Neural progenitor cell (in vitro differentiated cells): ENCODE results near the gene UNC45B. TPM values are rescaled to one million over a fixed set of nuclear protein-coding genes. Genes with fewer than 3 reads are reported as not detected.

Experiments used
- DNase-seq: peaks from one replicate; pipeline ENCODE4 v3.0.0-alpha.2; 2016; ENCODE audit warnings: low spot score
- H2AFZ ChIP-seq: fragments of 200-600 bp; sonication (generic); replicated peaks from 2 replicates; pipeline ENCODE4 v1.6.1; 2016; ENCODE audit warnings: antibody characterized with exemption
- H3F3A ChIP-seq: fragments of 200-600 bp; sonication (generic); 2 replicates; pipeline ENCODE4 v1.6.1; 2016; ENCODE audit warnings: antibody characterized with exemption, low read depth
- H3K27ac ChIP-seq: fragments of 200-600 bp; sonication (generic); 2 replicates; pipeline ENCODE4 v1.5.1; 2016; ENCODE audit warnings: mild to moderate bottlenecking
- H3K27me3 ChIP-seq: fragments of 200-600 bp; sonication (generic); 2 replicates; pipeline ENCODE4 v1.6.1; 2016; ENCODE audit warnings: mild to moderate bottlenecking, moderate library complexity
- H3K36me3 ChIP-seq: fragments of 200-600 bp; sonication (generic); 2 replicates; pipeline ENCODE4 v1.5.1; 2016
- H3K4me1 ChIP-seq: fragments of 200-600 bp; sonication (generic); 2 replicates; pipeline ENCODE4 v1.6.1; 2016; ENCODE audit warnings: mixed run types
- H3K4me2 ChIP-seq: fragments of 200-600 bp; sonication (generic); 2 replicates; pipeline ENCODE4 v1.6.1; 2016
- H3K4me3 ChIP-seq: fragments of 200-600 bp; sonication (generic); 2 replicates; pipeline ENCODE4 v1.5.1; 2016
- H3K79me2 ChIP-seq: fragments of 200-600 bp; sonication (generic); 2 replicates; pipeline ENCODE4 v1.6.1; 2016; ENCODE audit warnings: low read depth
- H3K9ac ChIP-seq: fragments of 200-600 bp; sonication (generic); 2 replicates; pipeline ENCODE4 v1.6.1; 2016
- H3K9me3 ChIP-seq: fragments of 200-600 bp; sonication (generic); 2 replicates; pipeline ENCODE4 v1.5.1; 2016; ENCODE audit warnings: low read depth
- H4K20me1 ChIP-seq: fragments of 200-600 bp; sonication (generic); 2 replicates; pipeline ENCODE4 v1.6.1; 2016; ENCODE audit warnings: low read depth
- H3K27ac Mint-ChIP-seq: 3 replicates; pipeline ENCODE4 v1.8.0; 2021; ENCODE audit warnings: mixed read lengths
- H3K27me3 Mint-ChIP-seq: 2 replicates; pipeline ENCODE4 v1.8.0; 2022; ENCODE audit warnings: low read depth, mild to moderate bottlenecking, inconsistent platforms, moderate library complexity, mixed read lengths; ENCODE audit not compliant: insufficient read depth
- H3K36me3 Mint-ChIP-seq: 3 replicates; pipeline ENCODE4 v1.8.0; 2021; ENCODE audit warnings: mixed read lengths
- H3K4me1 Mint-ChIP-seq: 3 replicates; pipeline ENCODE4 v1.8.0; 2021; ENCODE audit warnings: mixed read lengths
- H3K4me3 Mint-ChIP-seq: 3 replicates; pipeline ENCODE4 v1.8.0; 2021; ENCODE audit warnings: mild to moderate bottlenecking, moderate library complexity, mixed read lengths
- H3K9me3 Mint-ChIP-seq: 3 replicates; pipeline ENCODE4 v1.8.0; 2020; ENCODE audit warnings: mixed read lengths
- EZH2 ChIP-seq: fragments of 200-600 bp; sonication (generic); IDR thresholded peaks from 2 replicates; pipeline ENCODE4 v1.6.1; 2017; ENCODE audit warnings: antibody characterized with exemption, mild to moderate bottlenecking, moderate library complexity
- EZH2phosphoT487 ChIP-seq: fragments of 200-600 bp; sonication (generic); IDR thresholded peaks from 2 replicates; pipeline ENCODE4 v1.6.1; 2017; ENCODE audit warnings: antibody characterized with exemption
- total RNA-seq: library from RNA; depleted of rRNA; stranded (reverse); fragments of >200 nt; gene quantifications from 2 replicates; pipeline ENCODE4 v1.2.3, GENCODE V29; 2015; ENCODE audit warnings: low replicate concordance
- TF ChIP-seq, protein P1 (sequence below): fragments of 200-600 bp; sonication (generic); IDR thresholded peaks from 2 replicates; pipeline ENCODE4 v1.5.1; 2017; ENCODE audit warnings: antibody characterized with exemption, mild to moderate bottlenecking

UNC45B gene
- total RNA-seq, 1 donor from 2014 or later = not detected

DNA sequence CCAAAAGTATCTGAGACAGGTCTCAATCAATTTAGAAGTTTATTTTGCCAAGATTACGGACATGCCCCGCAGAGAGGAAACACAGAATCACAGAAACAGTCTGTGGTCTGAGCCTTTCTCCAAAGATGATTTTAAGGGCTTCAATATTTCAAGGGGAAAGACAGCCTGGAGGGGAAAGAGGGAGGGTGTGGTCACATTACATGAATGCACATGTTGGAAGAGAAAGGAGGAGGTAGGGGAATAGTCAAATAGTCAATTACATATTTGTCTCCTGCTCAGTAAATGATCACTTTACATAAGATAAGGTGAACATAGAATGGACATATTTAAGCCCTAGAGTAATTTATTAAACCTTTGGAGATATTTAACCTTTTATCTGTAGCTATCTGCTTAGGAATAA, 12.3 kb downstream of the UNC45B start:
- Histone ChIP-seq H4K20me1 (no peaks in the 10 kb centered on the region), H3K9me3 (no peaks in the 10 kb centered on the region), H2AFZ (no peak overlapping the region), H3K4me3 (no peak overlapping the region), H3K36me3 (no peaks in the 10 kb centered on the region), H3K9ac (no peak overlapping the region), H3K27me3 (no peaks in the 10 kb centered on the region), H3K4me1 (no peaks in the 10 kb centered on the region), H3K4me2 (no peak overlapping the region), H3K79me2 (no peaks in the 10 kb centered on the region), H3F3A (no peaks in the 10 kb centered on the region), H3K27ac (no peak overlapping the region)
- no peak for DNase-seq
- no peak overlapping the region for H3K4me3 Mint-ChIP-seq
- H3K36me3 Mint-ChIP-seq = no peaks in the 10 kb centered on the region
- H3K9me3 Mint-ChIP-seq = no peaks in the 10 kb centered on the region
- H3K27ac Mint-ChIP-seq = no peak overlapping the region
- no peaks in the 10 kb centered on the region for H3K4me1 Mint-ChIP-seq
- H3K27me3 Mint-ChIP-seq = peaks cover 10% of the 10 kb centered on the region
- TF ChIP-seq EZH2 (no peak), EZH2phosphoT487 (no peak)
- TF ChIP-seq, protein P1, sequence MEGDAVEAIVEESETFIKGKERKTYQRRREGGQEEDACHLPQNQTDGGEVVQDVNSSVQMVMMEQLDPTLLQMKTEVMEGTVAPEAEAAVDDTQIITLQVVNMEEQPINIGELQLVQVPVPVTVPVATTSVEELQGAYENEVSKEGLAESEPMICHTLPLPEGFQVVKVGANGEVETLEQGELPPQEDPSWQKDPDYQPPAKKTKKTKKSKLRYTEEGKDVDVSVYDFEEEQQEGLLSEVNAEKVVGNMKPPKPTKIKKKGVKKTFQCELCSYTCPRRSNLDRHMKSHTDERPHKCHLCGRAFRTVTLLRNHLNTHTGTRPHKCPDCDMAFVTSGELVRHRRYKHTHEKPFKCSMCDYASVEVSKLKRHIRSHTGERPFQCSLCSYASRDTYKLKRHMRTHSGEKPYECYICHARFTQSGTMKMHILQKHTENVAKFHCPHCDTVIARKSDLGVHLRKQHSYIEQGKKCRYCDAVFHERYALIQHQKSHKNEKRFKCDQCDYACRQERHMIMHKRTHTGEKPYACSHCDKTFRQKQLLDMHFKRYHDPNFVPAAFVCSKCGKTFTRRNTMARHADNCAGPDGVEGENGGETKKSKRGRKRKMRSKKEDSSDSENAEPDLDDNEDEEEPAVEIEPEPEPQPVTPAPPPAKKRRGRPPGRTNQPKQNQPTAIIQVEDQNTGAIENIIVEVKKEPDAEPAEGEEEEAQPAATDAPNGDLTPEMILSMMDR = no peak

DNA sequence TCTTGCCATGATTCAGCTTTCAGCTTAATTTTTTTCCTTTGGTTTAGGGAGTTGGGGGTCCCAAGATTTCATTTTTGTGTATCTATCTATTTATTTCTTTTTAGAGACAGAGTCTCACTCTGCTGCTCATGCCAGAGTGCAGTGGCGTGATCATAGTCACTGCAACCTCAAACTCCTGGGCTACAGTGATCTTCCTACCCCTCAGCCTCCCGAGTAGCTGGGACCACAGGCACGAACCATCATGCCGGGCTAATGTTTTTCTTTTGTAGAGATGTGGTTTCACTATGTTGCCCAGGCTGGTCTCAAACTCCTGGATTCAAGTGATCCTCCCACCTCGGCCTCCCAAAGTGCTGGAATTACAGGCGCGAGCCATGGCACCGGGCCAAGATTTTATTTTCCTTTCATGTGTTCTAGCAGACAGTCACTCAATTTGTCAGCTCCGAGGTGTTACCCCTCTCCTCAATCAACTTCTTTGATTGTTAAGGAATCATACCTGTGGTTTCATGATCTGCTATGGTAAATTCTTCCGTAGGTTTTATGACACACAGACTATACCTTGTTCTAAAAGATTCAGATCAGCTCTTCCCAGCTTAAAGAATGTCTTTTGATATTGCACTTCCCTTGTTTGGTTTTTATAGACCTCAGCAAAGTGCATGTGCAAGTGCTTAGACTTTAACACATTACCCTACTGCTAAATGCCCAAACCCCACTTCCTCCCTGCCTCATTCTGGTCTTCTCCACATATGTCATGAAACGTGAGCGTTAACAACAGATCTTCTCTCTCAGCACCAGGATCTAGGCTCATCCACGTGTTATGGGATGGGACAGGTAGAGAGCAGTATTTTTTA, 13.0 kb downstream of the UNC45B start:
- Histone ChIP-seq H3F3A (no peaks in the 10 kb centered on the region), H3K4me3 (no peak overlapping the region), H3K27ac (no peak overlapping the region), H3K9me3 (no peaks in the 10 kb centered on the region), H3K4me2 (no peak overlapping the region), H3K4me1 (no peaks in the 10 kb centered on the region), H3K27me3 (no peaks in the 10 kb centered on the region), H2AFZ (no peak overlapping the region), H3K9ac (no peak overlapping the region), H3K79me2 (no peaks in the 10 kb centered on the region), H4K20me1 (no peaks in the 10 kb centered on the region), H3K36me3 (no peaks in the 10 kb centered on the region)
- Mint-ChIP-seq H3K27me3 (peaks cover 10% of the 10 kb centered on the region), H3K27ac (no peak overlapping the region), H3K36me3 (no peaks in the 10 kb centered on the region), H3K9me3 (no peaks in the 10 kb centered on the region), H3K4me1 (no peaks in the 10 kb centered on the region), H3K4me3 (no peak overlapping the region)
- DNase-seq = no peak
- TF ChIP-seq, protein P1 = no peak
- TF ChIP-seq EZH2 (no peak), EZH2phosphoT487 (no peak)

DNA sequence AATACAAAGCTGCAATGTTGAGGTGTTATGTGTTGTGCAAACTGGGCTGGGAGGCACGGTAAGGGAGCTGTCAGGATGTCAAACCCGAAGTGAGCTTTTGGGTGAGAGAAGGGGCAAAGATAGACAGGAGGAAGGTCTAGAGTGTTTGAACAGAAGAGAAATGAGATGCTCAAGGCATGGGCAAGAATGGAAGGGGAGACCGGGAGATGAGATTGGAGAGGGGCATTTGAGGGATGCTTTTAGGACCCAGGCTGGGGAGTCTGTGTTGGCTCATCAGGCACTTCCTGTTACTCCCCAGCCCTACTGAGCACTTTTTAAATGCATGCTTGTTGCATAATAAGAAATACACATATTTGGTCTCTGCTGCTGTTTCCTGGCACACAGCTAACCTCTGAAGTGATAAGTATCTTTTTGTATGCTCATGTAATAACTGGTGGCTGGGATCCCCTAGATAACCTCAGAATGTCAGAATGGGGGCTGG, 13.7 kb downstream of the UNC45B start:
- H3K27ac Mint-ChIP-seq = no peak overlapping the region
- H3K9ac ChIP-seq = no peak overlapping the region
- no peak overlapping the region for H3K4me3 Mint-ChIP-seq

DNA sequence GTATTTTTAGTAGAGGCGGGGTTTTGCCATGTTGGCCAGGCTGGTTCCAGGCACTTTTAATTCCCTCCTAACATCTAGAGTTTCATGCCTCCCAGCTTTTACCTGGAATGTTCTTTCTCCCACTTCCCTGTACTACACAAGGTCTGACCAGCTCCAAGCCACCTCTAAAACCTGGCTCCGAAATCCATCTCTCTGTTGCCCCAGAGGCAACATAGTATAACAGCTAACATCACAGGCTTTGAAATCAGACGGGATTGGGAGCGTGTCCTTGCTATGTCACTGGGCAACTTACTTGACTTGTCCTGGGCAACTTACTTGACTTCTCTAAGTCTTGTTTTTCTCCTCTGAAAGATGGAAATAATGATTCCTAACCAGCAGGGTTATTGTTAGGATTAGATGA, 15.1 kb downstream of the UNC45B start:
- no peaks in the 10 kb centered on the region for H3K4me1 ChIP-seq
- H2AFZ ChIP-seq = no peak overlapping the region
- H3K36me3 ChIP-seq = no peaks in the 10 kb centered on the region
- H3K27me3 ChIP-seq = no peaks in the 10 kb centered on the region
- no peak overlapping the region for H3K27ac Mint-ChIP-seq
- H4K20me1 ChIP-seq = no peaks in the 10 kb centered on the region
- no peaks in the 10 kb centered on the region for H3K36me3 Mint-ChIP-seq
- no peak overlapping the region for H3K27ac ChIP-seq
- no peak overlapping the region for H3K9ac ChIP-seq
- TF ChIP-seq EZH2 (no peak), EZH2phosphoT487 (no peak)
- TF ChIP-seq, protein P1 = no peak
- H3K27me3 Mint-ChIP-seq = peaks cover 10% of the 10 kb centered on the region
- no peaks in the 10 kb centered on the region for H3K9me3 Mint-ChIP-seq
- no peak for DNase-seq
- H3K4me1 Mint-ChIP-seq = no peaks in the 10 kb centered on the region
- H3K9me3 ChIP-seq = no peaks in the 10 kb centered on the region
- no peaks in the 10 kb centered on the region for H3K79me2 ChIP-seq
- no peak overlapping the region for H3K4me3 Mint-ChIP-seq
- no peaks in the 10 kb centered on the region for H3F3A ChIP-seq
- H3K4me3 ChIP-seq = no peak overlapping the region
- H3K4me2 ChIP-seq = no peak overlapping the region

More for the DNA sequence above, 13.7 kb downstream of the UNC45B start:
- Histone ChIP-seq H3K9me3 (no peaks in the 10 kb centered on the region), H3K27me3 (no peaks in the 10 kb centered on the region), H3F3A (no peaks in the 10 kb centered on the region), H3K4me1 (no peaks in the 10 kb centered on the region), H3K27ac (no peak overlapping the region), H3K79me2 (no peaks in the 10 kb centered on the region), H3K4me2 (no peak overlapping the region), H4K20me1 (no peaks in the 10 kb centered on the region), H3K4me3 (no peak overlapping the region), H2AFZ (no peak overlapping the region), H3K36me3 (no peaks in the 10 kb centered on the region)
- no peaks in the 10 kb centered on the region for H3K4me1 Mint-ChIP-seq
- no peak for TF ChIP-seq EZH2phosphoT487
- no peak for DNase-seq
- H3K36me3 Mint-ChIP-seq = no peaks in the 10 kb centered on the region
- H3K9me3 Mint-ChIP-seq = no peaks in the 10 kb centered on the region
- H3K27me3 Mint-ChIP-seq = peaks cover 10% of the 10 kb centered on the region
